ENCODE data around the gene GSTO2.

The GSTO2 gene

DNA sequence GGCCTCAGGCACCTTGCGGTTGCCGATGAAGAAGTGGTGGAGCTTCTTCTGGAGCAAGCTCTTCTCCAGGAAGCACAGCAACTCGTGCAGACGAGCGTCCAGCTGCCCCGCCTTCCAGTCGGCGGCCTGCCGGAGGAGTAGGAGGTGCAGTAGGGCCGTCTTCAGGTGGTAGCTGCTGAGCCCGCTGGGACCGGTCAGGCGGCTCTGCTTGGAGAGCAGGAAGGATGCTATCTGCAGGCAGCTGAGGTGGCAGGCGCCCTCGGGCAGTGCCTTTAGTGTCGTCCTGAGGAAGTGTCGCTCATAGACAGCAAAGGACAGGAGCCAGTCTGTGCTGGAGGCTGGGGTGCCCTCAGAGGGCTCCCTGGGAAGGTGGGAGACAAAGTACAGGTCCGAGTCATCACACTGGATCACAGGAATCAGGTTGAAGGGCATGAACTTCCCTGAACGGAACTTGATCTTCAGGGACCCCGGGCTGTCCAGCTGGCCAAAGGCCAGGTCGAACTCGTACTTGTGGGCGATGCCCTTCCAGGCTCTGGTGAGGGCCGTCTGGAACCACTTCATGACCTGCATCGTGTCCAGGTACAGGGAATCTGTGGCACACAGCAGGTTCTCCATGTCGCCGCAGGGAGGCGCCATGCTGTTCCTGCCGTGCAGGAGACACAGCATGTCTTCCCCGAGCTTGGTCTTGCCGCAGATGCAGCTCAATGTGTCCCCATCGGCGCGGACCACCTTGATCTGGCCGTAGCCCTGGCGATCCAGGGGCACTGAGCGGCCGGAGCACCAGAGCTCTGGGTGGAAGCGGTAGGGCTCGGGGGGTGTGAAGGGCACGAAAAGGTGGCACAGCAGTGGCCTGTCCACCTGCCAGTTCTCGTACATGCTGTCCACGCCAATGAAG, 45.9 kb downstream of the GSTO2 start:
- DNase-seq, result no peak
- Mint-ChIP-seq H3K27me3 (no peaks in the 10 kb centered on the region), H3K36me3 (peaks cover 59% of the 10 kb centered on the region), H3K4me1 (peaks cover 49% of the 10 kb centered on the region), H3K27ac (no peak overlapping the region), H3K4me3 (no peak overlapping the region), H3K9me3 (no peaks in the 10 kb centered on the region)
- CTCF ChIA-PET, result interaction anchor here (2.0 kb wide), 1 partner anchor 41 kb away, joined by 6 read pairs; no protein-coding TSS in a partner anchor

DNA sequence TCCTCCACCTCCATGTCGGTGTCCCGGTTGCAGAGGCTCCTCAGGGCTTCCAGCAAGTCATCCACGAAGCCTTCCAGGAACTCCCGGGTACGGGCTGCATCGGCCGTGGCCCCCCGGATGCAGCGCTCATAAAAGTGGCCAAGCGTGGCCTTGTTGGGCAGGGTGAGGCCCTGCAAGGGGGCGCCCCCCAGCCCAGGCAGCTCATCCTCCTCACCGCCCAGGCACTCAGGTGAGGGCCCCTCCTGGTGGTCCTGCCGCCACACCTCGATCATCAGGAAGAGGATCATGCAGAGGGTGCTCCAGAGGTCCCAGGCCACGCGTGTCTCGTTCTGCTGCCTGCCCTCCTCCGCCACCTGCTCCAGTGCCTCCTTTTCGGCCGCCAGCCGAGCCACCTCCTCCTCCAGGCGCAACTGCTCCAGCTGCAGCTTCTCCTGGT, 46.5 kb downstream of the GSTO2 start:
- Mint-ChIP-seq H3K36me3 (peaks cover 57% of the 10 kb centered on the region), H3K27ac (no peak overlapping the region), H3K4me1 (peaks cover 47% of the 10 kb centered on the region), H3K9me3 (no peaks in the 10 kb centered on the region), H3K4me3 (no peak overlapping the region), H3K27me3 (no peaks in the 10 kb centered on the region)
- CTCF ChIA-PET, result no interaction called here
- no peak for DNase-seq

DNA sequence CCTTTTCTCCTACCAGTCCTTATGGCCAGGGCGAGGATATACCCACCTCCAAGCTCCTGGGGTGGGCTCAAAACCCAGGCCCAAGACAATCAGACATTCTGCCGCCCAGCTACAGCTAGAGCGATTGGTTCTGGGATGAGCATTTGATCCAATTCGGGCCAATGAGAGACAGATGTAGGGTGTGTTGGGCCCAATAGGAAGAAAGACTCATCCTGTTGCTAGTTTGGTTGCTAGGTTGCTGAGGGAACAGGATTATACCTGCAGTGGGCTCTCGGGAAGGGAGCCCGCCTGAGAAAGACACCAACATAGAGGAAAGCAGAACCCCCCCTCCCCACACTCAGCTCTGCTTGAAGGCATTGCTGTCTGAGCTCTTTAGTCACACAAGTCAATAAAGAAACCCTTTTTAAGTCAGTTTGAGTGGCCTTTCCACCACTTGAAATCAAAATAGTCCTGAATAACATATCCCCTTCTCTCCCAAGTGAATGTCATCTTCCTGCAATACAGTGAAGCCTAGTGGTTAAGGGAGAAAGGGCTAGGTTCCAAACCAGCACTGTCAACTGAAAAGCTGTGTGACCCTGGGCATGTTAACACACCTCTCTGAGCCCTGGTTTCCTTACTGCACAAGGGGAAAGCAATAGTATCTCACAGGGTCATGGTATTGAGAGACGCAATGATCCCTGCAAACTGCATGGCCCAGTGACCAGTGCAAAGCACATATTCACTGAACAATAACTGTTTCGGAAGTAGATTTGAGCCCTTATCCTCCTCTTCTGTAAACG, 47.5 kb downstream of the GSTO2 start:
- H3K27me3 Mint-ChIP-seq, result no peaks in the 10 kb centered on the region
- no peaks in the 10 kb centered on the region for H3K9me3 Mint-ChIP-seq
- DNase-seq, result no peak
- peaks cover 48% of the 10 kb centered on the region for H3K4me1 Mint-ChIP-seq
- H3K4me3 Mint-ChIP-seq, result no peak overlapping the region
- peaks cover 50% of the 10 kb centered on the region for H3K36me3 Mint-ChIP-seq
- CTCF ChIA-PET, result interaction anchor here (1.0 to 1.2 kb wide), 3 partner anchors 10 to 30 kb away, joined by 3 to 6 read pairs (median 4); no protein-coding TSS in a partner anchor
- no peak overlapping the region for H3K27ac Mint-ChIP-seq

DNA sequence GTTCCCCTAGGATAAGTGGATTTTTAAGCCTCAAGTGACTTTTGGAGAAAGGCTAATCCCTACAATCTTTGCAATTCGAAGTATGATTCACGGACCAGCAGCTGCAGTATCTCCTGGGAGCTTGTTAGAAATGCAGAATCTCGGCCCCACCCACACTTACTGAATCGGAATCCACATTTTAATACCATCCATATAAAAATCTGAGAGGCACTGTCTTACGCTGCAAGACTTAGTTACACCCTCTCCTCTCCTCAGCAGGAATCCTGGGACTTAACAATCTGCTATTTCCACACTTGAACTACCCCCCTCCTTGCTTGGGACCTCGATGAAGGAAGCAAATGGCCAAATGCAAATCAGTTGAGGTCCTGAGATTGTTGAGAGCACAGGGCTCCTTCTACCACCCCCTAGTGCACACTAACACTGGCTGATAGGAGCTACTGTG, 48.3 kb downstream of the GSTO2 start:
- CTCF ChIA-PET, result interaction anchor here (1.0 to 1.2 kb wide), 2 partner anchors 11 to 29 kb away, joined by 4 to 6 read pairs; no protein-coding TSS in a partner anchor
- H3K36me3 Mint-ChIP-seq, result peaks cover 45% of the 10 kb centered on the region
- peaks cover 51% of the 10 kb centered on the region for H3K4me1 Mint-ChIP-seq
- no peaks in the 10 kb centered on the region for H3K9me3 Mint-ChIP-seq
- H3K27ac Mint-ChIP-seq, result peak overlapping the region; percentile 29
- DNase-seq, result no peak
- no peaks in the 10 kb centered on the region for H3K27me3 Mint-ChIP-seq
- H3K4me3 Mint-ChIP-seq, result no peak overlapping the region

DNA sequence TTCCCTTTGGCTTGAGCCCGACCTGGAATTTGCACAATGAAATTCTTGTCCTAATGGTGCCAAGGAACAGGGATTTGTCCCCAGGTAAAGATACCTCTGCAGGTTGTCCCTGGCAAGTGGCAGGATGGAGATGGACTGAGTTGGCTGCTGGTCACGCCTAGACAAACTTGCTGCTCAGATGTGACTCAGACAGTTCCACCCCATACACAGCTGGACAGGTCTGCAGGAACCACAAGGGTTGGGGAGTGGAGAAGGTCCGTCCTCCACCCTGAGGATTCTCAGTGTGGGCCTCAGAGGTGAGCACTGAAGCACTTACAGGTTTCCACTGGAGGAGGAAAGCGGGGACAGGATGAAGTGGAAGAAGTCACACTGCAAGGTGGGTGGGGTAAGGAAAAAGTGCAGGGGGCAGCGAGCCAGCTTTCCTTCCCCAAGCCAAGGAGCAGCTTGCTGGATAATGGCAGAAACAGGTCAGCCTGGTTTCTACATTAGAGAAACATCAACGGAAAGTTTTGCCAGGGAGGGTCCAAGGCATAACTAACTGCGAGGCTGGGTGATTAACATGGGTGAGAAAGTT, 48.8 kb downstream of the GSTO2 start:
- Mint-ChIP-seq H3K4me1 (peaks cover 51% of the 10 kb centered on the region), H3K36me3 (peaks cover 44% of the 10 kb centered on the region), H3K27ac (no peak overlapping the region), H3K4me3 (no peak overlapping the region), H3K27me3 (no peaks in the 10 kb centered on the region), H3K9me3 (no peaks in the 10 kb centered on the region)
- no peak for DNase-seq
- CTCF ChIA-PET, result interaction anchor here (1.0 kb wide), 1 partner anchor 28 kb away, joined by 4 read pairs; no protein-coding TSS in a partner anchor

DNA sequence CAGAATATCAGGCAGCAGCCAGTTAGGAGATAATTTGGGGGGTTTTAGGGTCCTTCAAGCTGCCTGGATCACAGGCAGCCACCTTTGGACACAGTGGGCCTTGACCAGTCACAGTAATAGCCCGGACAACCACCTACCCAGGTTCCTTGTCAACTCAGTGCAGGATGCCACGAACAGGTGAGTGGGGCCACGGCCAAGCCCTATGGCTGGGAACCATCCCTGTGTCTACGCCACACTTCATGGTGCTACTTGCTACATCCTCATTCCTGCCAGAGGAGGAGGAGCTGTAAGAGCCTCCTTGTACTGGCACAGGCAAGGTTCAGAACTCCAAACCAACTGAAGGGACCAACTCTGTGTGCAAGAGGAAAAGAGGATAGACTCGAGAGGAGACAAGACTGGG, 49.3 kb downstream of the GSTO2 start:
- Mint-ChIP-seq H3K4me1 (peaks cover 52% of the 10 kb centered on the region), H3K36me3 (peaks cover 43% of the 10 kb centered on the region), H3K9me3 (no peaks in the 10 kb centered on the region), H3K27me3 (no peaks in the 10 kb centered on the region), H3K27ac (no peak overlapping the region), H3K4me3 (no peak overlapping the region)
- CTCF ChIA-PET, result no interaction called here
- no peak for DNase-seq

DNA sequence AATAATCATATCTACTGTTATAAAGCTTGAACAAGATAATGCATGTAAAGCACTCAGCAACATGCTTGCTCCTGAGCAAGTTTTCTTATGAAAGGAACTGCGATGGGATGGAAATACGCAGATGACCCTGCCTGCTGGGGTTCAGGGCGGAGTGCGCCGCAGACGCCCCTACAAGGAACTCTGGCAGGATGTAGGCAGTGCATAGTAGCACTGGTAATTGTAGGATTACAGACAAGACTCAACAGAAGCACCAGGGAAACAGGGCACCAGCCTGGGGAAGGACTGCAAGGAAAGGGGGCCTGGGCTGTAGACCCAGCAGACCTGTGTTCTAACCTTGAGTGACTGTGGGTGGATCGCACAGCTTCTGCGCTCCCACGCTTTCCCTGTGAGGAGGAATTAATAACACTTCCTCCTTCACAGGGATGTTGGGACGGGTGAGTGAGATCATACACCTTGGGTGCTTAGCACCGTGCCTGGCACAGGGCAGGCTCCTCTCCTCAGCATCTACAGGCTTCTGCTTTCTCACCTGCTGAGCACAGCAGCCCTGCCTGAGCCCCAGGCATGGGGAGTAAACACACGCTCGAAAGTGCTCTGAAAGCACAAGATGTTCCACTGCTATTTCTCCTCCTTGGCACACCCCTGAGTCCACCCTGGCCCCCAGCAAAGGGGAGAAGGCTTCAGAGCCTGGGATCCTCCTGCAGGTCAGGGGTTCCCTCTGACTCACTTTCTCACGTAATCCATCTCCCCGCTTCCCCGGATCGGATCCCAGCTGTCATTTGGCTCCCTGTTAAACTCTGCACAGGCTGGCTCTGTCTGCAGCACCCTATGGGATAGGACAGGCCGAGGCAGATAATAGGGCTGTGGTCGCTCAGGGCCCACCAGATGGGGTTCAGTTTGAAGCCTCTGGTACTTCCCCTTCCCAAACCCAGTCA, 50.1 kb downstream of the GSTO2 start:
- CTCF ChIA-PET, result no interaction called here
- Mint-ChIP-seq H3K9me3 (no peaks in the 10 kb centered on the region), H3K36me3 (peaks cover 41% of the 10 kb centered on the region), H3K4me3 (no peak overlapping the region), H3K27me3 (no peaks in the 10 kb centered on the region), H3K27ac (peak overlapping the region; percentile 37), H3K4me1 (peaks cover 60% of the 10 kb centered on the region)
- DNase-seq, result no peak

DNA sequence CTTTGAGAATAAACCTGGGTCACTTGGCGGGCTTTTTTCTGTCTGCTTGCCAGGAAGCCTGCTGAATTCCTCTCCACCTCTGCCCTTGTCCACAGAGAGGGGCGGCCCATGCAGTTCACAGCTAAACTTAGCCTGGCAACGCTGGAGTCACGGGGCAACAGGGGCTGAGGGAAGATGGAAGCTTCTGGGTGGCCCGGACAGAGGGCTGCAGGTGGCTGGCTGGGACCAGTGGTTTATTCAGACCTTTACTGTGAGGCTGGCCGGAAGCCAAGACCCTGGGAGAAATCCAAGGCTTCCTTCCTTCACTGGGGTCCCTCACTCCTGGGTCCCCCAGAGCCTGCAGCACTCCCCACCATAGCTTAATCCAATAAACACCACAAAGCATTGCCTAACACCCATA, 52.2 kb downstream of the GSTO2 start:
- no peaks in the 10 kb centered on the region for H3K27me3 Mint-ChIP-seq
- no peaks in the 10 kb centered on the region for H3K9me3 Mint-ChIP-seq
- CTCF ChIA-PET, result interaction anchor here (1.1 to 5.2 kb wide), 8 partner anchors 8 to 30 kb away, joined by 3 to 40 read pairs (median 6); no protein-coding TSS in a partner anchor
- peak overlapping the region; percentile 90 for H3K27ac Mint-ChIP-seq
- H3K4me1 Mint-ChIP-seq, result peaks cover 81% of the 10 kb centered on the region
- H3K4me3 Mint-ChIP-seq, result no peak overlapping the region
- peaks cover 50% of the 10 kb centered on the region for H3K36me3 Mint-ChIP-seq
- no peak for DNase-seq

DNA sequence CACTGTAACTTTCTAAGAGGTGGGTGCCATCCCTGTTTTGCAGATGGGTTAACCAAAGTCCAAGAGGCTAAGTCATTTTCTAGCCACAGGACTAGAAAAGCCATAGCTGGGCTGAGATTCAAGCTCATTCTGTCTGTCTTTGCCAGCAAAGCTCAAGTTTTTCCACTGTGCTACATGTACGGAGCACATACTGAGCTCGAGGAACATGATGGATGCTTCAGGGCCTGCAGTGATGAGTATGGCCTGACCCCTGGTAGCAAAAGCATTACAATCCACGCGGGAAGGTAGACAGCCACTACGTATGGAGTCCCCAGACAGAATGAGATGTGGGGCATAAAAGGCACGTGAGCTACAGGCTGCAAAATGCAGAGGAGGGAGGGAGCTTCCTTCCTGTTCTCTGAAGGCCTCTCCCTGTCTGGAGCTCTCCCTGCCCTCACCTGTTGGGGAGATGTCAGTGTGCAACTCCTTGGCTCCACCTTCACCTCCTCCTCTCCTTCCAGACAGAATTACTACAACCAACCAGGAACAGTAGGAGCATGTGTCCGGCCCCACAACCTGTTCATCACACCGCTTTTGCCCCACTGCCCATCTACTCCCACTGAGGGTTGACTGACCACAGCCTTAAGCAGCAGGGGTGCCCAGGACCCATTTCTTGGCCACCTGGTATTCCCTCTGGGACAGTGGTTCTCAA, 52.9 kb downstream of the GSTO2 start:
- Mint-ChIP-seq H3K4me3 (peak overlapping the region; percentile 65), H3K4me1 (peaks cover 88% of the 10 kb centered on the region), H3K27ac (peak overlapping the region; percentile 90), H3K9me3 (no peaks in the 10 kb centered on the region), H3K36me3 (peaks cover 54% of the 10 kb centered on the region), H3K27me3 (no peaks in the 10 kb centered on the region)
- DNase-seq, result no peak
- CTCF ChIA-PET, result interaction anchor here (0.7 to 5.2 kb wide), 11 partner anchors 9 to 36 kb away, joined by 3 to 40 read pairs (median 4); no protein-coding TSS in a partner anchor

DNA sequence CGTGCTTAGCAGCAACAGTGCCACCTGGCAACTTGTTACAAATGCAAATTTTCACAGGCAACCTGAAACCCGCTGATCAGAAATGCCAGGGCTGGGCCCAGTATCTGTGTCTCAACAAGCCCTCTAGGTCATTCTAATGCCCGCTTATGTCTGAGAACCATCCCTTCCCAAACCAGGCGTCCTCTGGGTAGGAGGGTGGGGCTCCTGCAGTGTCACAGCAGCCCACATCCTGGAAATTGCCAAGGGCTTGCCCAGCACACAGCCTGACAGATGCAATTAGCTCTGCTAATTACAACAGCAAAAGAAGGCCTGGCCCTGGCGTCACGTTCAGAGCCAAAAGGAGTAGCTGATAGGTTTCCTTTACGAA, 53.4 kb downstream of the GSTO2 start:
- DNase-seq, result peak; percentile 62
- CTCF ChIA-PET, result interaction anchor here (0.7 to 5.2 kb wide), 9 partner anchors 9 to 48 kb away, joined by 3 to 40 read pairs (median 4); no protein-coding TSS in a partner anchor
- H3K27me3 Mint-ChIP-seq, result no peaks in the 10 kb centered on the region

DNA sequence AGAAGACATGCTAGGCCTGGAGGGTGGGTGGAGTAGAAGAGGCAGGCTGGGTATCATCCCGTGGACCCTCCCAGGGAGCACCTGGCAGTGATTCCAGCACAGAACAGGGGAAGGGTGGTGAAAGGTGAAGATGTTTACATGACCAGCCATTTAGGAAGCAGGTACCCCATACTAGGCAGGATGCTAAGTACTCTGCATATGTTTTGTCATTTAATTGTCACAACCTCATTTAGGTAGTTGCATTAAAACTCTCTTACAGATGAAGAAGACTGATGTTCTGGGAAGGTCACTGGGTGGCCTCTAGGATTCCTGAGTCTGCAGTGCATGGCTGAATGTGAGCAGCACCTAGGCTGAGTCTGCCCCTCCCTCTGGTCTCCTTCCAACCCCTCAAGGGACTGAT, 54.1 kb downstream of the GSTO2 start:
- peak overlapping the region; percentile 90 for H3K27ac Mint-ChIP-seq
- H3K4me3 Mint-ChIP-seq, result peak overlapping the region; percentile 65
- no peaks in the 10 kb centered on the region for H3K27me3 Mint-ChIP-seq
- H3K4me1 Mint-ChIP-seq, result peaks cover 95% of the 10 kb centered on the region
- DNase-seq, result no peak
- CTCF ChIA-PET, result interaction anchor here (1.6 to 5.2 kb wide), 3 partner anchors 17 to 49 kb away, joined by 3 to 40 read pairs (median 16); no protein-coding TSS in a partner anchor
- H3K36me3 Mint-ChIP-seq, result peaks cover 60% of the 10 kb centered on the region
- H3K9me3 Mint-ChIP-seq, result no peaks in the 10 kb centered on the region

More for the DNA sequence above, 53.4 kb downstream of the GSTO2 start:
- peak overlapping the region; percentile 90 for H3K27ac Mint-ChIP-seq
- H3K9me3 Mint-ChIP-seq, result no peaks in the 10 kb centered on the region
- H3K4me1 Mint-ChIP-seq, result peaks cover 93% of the 10 kb centered on the region
- H3K4me3 Mint-ChIP-seq, result peak overlapping the region; percentile 65
- H3K36me3 Mint-ChIP-seq, result peaks cover 58% of the 10 kb centered on the region

DNA sequence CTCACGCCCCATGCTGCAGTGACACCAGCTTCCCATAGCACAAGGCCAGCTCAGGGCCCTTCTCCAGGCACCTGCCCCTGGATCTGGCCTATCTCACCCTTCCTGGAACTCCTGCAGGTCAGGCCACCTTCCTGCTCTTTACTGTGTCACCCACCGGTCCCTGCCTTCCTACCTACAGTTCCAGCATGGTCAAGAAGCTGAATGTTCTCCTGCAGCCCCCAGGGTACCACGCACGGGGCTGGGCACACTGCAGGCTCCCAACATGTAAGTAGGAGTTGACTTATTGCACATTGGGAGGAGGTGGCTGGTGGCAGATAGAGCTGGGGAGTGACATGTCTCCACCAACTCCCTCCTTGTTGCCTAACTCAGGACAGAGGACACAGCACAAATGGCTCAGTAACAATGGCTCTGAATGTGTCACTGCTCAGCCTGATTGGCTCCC, 54.8 kb downstream of the GSTO2 start:
- H3K36me3 Mint-ChIP-seq, result peaks cover 59% of the 10 kb centered on the region
- peak overlapping the region; percentile 90 for H3K27ac Mint-ChIP-seq
- DNase-seq, result no peak

More for the DNA sequence above, 54.8 kb downstream of the GSTO2 start:
- CTCF ChIA-PET, result interaction anchor here (1.3 to 5.2 kb wide), 5 partner anchors 18 to 49 kb away, joined by 3 to 40 read pairs (median 7); no protein-coding TSS in a partner anchor
- Mint-ChIP-seq H3K4me3 (peak overlapping the region; percentile 13), H3K4me1 (peaks cover 97% of the 10 kb centered on the region), H3K9me3 (no peaks in the 10 kb centered on the region), H3K27me3 (no peaks in the 10 kb centered on the region)

Measured in activated naive CD4-positive, alpha-beta T cell treated with anti-CD3 and anti-CD28 coated beads, Interleukin-2, amount 10 ng/mL, durations not matched to agents 7 days and 5 days (primary cell).